ENCODE data around the gene REX1BD.

REX1BD gene

GRCh38 chr19:18610556-18611326 lies 22.1 kb downstream of the REX1BD start:
- Histone ChIP-seq H3K4me1 (ENCODE audit: insufficient read depth, low read length) (peaks cover 15% of the 10 kb centered on the region), H3K9me3 (ENCODE audit: control insufficient read depth, insufficient read depth, low read length) (no peaks in the 10 kb centered on the region), H3K9ac (ENCODE audit: low read depth, low read length) (peak overlapping the region; percentile 35; the same call in 1 of the 2 replicates), H3K36me3 (ENCODE audit: insufficient read depth, low read length) (no peaks in the 10 kb centered on the region)

GRCh38 chr19:18611327-18612050 lies 22.9 kb downstream of the REX1BD start:
- H3K4me1 ChIP-seq (ENCODE audit: insufficient read depth, low read length) = peaks cover 15% of the 10 kb centered on the region
- peak overlapping the region; percentile 37; the same call in 1 of the 2 replicates for H3K9ac ChIP-seq (ENCODE audit: low read depth, low read length)
- H3K9me3 ChIP-seq (ENCODE audit: control insufficient read depth, insufficient read depth, low read length) = no peaks in the 10 kb centered on the region

GRCh38 chr19:18612051-18612771 lies 23.6 kb downstream of the REX1BD start:
- peak overlapping the region; percentile 22; the same call in 1 of the 2 replicates for H3K9ac ChIP-seq (ENCODE audit: low read depth, low read length)

More at GRCh38 chr19:18611327-18612050, 22.9 kb downstream of the REX1BD start:
- no peaks in the 10 kb centered on the region for H3K36me3 ChIP-seq (ENCODE audit: insufficient read depth, low read length)

GRCh38 chr19:18612772-18613588 lies 24.4 kb downstream of the REX1BD start, which contains the start of gene TMEM59L:
Gene TMEM59L, plus strand, starts transcription at chr19:18612870. Its CDS starts 89 bp downstream, at chr19:18612959.
- H3K4me1 ChIP-seq (ENCODE audit: insufficient read depth, low read length) = peaks cover 15% of the 10 kb centered on the region
- peak within 1 kb of the TSS; percentile 37; the same call in 1 of the 2 replicates for H3K9ac ChIP-seq (ENCODE audit: low read depth, low read length)
- no peaks in the 10 kb centered on the region for H3K9me3 ChIP-seq (ENCODE audit: control insufficient read depth, insufficient read depth, low read length)
- H3K36me3 ChIP-seq (ENCODE audit: insufficient read depth, low read length) = no peaks in the 10 kb centered on the region

More at GRCh38 chr19:18612051-18612771, 23.6 kb downstream of the REX1BD start:
- Histone ChIP-seq H3K4me1 (ENCODE audit: insufficient read depth, low read length) (peaks cover 15% of the 10 kb centered on the region), H3K9me3 (ENCODE audit: control insufficient read depth, insufficient read depth, low read length) (no peaks in the 10 kb centered on the region), H3K36me3 (ENCODE audit: insufficient read depth, low read length) (no peaks in the 10 kb centered on the region)

GRCh38 chr19:18613589-18614234 lies 25.1 kb downstream of the REX1BD start:
- H3K9me3 ChIP-seq (ENCODE audit: control insufficient read depth, insufficient read depth, low read length) = no peaks in the 10 kb centered on the region
- H3K9ac ChIP-seq (ENCODE audit: low read depth, low read length) = no peak overlapping the region; the same call in 1 of the 2 replicates
- no peaks in the 10 kb centered on the region for H3K36me3 ChIP-seq (ENCODE audit: insufficient read depth, low read length)
- H3K4me1 ChIP-seq (ENCODE audit: insufficient read depth, low read length) = peaks cover 15% of the 10 kb centered on the region

- Histone ChIP-seq H3K9me3 (ENCODE audit: control insufficient read depth, insufficient read depth, low read length) (no peaks in the 10 kb centered on the region), H3K36me3 (ENCODE audit: insufficient read depth, low read length) (no peaks in the 10 kb centered on the region), H3K4me1 (ENCODE audit: insufficient read depth, low read length) (peaks cover 3% of the 10 kb centered on the region; the same call in 1 of the 2 replicates), H3K9ac (ENCODE audit: low read depth, low read length) (no peak overlapping the region)
Measured at GRCh38 chr19:18616023-18616422, 27.4 kb downstream of the REX1BD start.

GRCh38 chr19:18617562-18617961 lies 29.0 kb downstream of the REX1BD start:
- H3K9ac ChIP-seq (ENCODE audit: low read depth, low read length) = no peak overlapping the region
- no peaks in the 10 kb centered on the region; the same call in 1 of the 2 replicates for H3K4me1 ChIP-seq (ENCODE audit: insufficient read depth, low read length)

GRCh38 chr19:18618236-18618635 lies 29.6 kb downstream of the REX1BD start:
- Histone ChIP-seq H3K9ac (ENCODE audit: low read depth, low read length) (no peak overlapping the region), H3K9me3 (ENCODE audit: control insufficient read depth, insufficient read depth, low read length) (no peaks in the 10 kb centered on the region), H3K4me1 (ENCODE audit: insufficient read depth, low read length) (no peaks in the 10 kb centered on the region; the same call in 1 of the 2 replicates), H3K36me3 (ENCODE audit: insufficient read depth, low read length) (no peaks in the 10 kb centered on the region)

More at GRCh38 chr19:18617562-18617961, 29.0 kb downstream of the REX1BD start:
- Histone ChIP-seq H3K36me3 (ENCODE audit: insufficient read depth, low read length) (no peaks in the 10 kb centered on the region), H3K9me3 (ENCODE audit: control insufficient read depth, insufficient read depth, low read length) (no peaks in the 10 kb centered on the region)

- Histone ChIP-seq H3K9me3 (ENCODE audit: control insufficient read depth, insufficient read depth, low read length) (no peaks in the 10 kb centered on the region), H3K36me3 (ENCODE audit: insufficient read depth, low read length) (no peaks in the 10 kb centered on the region), H3K9ac (ENCODE audit: low read depth, low read length) (no peak overlapping the region), H3K4me1 (ENCODE audit: insufficient read depth, low read length) (no peaks in the 10 kb centered on the region; the same call in 1 of the 2 replicates)
Measured at GRCh38 chr19:18620311-18620710, 31.7 kb downstream of the REX1BD start.

- H3K9me3 ChIP-seq (ENCODE audit: control insufficient read depth, insufficient read depth, low read length) = no peaks in the 10 kb centered on the region
- no peaks in the 10 kb centered on the region; the same call in 1 of the 2 replicates for H3K4me1 ChIP-seq (ENCODE audit: insufficient read depth, low read length)
- H3K9ac ChIP-seq (ENCODE audit: low read depth, low read length) = no peak overlapping the region
- no peaks in the 10 kb centered on the region for H3K36me3 ChIP-seq (ENCODE audit: insufficient read depth, low read length)
Measured at GRCh38 chr19:18620902-18621301, 32.3 kb downstream of the REX1BD start.

GRCh38 chr19:18626906-18627305 lies 38.3 kb downstream of the REX1BD start:
- no peak overlapping the region for H3K9ac ChIP-seq (ENCODE audit: low read depth, low read length)
- H3K36me3 ChIP-seq (ENCODE audit: insufficient read depth, low read length) = no peaks in the 10 kb centered on the region
- H3K9me3 ChIP-seq (ENCODE audit: control insufficient read depth, insufficient read depth, low read length) = no peaks in the 10 kb centered on the region
- H3K4me1 ChIP-seq (ENCODE audit: insufficient read depth, low read length) = no peaks in the 10 kb centered on the region; the same call in 1 of the 2 replicates

GRCh38 chr19:18629166-18630088 lies 40.8 kb downstream of the REX1BD start:
- H3K4me1 ChIP-seq (ENCODE audit: insufficient read depth, low read length) = no peaks in the 10 kb centered on the region
- H3K36me3 ChIP-seq (ENCODE audit: insufficient read depth, low read length) = no peaks in the 10 kb centered on the region
- H3K9ac ChIP-seq (ENCODE audit: low read depth, low read length) = no peak overlapping the region
- H3K9me3 ChIP-seq (ENCODE audit: control insufficient read depth, insufficient read depth, low read length) = no peaks in the 10 kb centered on the region

Measured in ES-I3 (cell line).